Small intestine (tissue), 7 donors: ENCODE measurements around the gene DGKD. TPM values are rescaled to one million over a fixed set of nuclear protein-coding genes. Genes with fewer than 3 reads are reported as not detected.

ENCODE experiments used
- DNase-seq, 2 donors: peaks; one replicate each; pipeline versions ENCODE4 v3.0.0 to v3.0.0-alpha.2; 2013
- FAIRE-seq: peaks from 2 replicates; lab custom pipeline; 2012; peaks lifted over from hg19 to GRCh38; lab: Jason Lieb, UNC
- H3K27ac ChIP-seq, 3 donors: one replicate each; pipeline ENCODE4 v1.5.1; 2013; ENCODE audit warnings: low read length in 2 of 3, mild to moderate bottlenecking in 2 of 3, control low read depth in 1 of 3, inconsistent platforms in 1 of 3, low read depth in 1 of 3, moderate library complexity in 1 of 3
- H3K27me3 ChIP-seq, 3 donors: one replicate each; pipeline ENCODE4 v1.6.1; 2013; ENCODE audit warnings: low read length in 3 of 3, inconsistent platforms in 1 of 3; ENCODE audit not compliant: control insufficient read depth in 3 of 3, insufficient read depth in 3 of 3
- H3K36me3 ChIP-seq, 3 donors: one replicate each; pipeline ENCODE4 v1.6.1; 2013; ENCODE audit warnings: low read length in 3 of 3, inconsistent platforms in 1 of 3, low read depth in 1 of 3, mild to moderate bottlenecking in 1 of 3, moderate library complexity in 1 of 3; ENCODE audit not compliant: control insufficient read depth in 3 of 3, insufficient read depth in 2 of 3
- H3K4me1 ChIP-seq, 3 donors: one replicate each; pipeline ENCODE4 v1.6.1; 2013; ENCODE audit warnings: low read length in 2 of 3, inconsistent platforms in 1 of 3, low read depth in 1 of 3, mild to moderate bottlenecking in 1 of 3, moderate library complexity in 1 of 3; ENCODE audit not compliant: control insufficient read depth in 3 of 3, insufficient read depth in 2 of 3
- H3K4me3 ChIP-seq, 3 donors: one replicate each; pipeline ENCODE4 v1.5.1; 2013; ENCODE audit warnings: low read length in 3 of 3, control low read depth in 1 of 3, inconsistent platforms in 1 of 3, low read depth in 1 of 3, mild to moderate bottlenecking in 1 of 3, moderate library complexity in 1 of 3
- H3K9me3 ChIP-seq, 2 donors: one replicate each; pipeline ENCODE4 v1.6.1; 2013; ENCODE audit warnings: low read depth in 1 of 2, low read length in 1 of 2; ENCODE audit not compliant: control insufficient read depth in 2 of 2, insufficient read depth in 1 of 2
- WGBS, 3 donors: extraction: QIAGEN DNeasy Blood & Tissue Kit; methylation state at CpG; one replicate each; pipeline ENCODE4 v1.1.7; 2013; 5-methylcytosine and 5-hydroxymethylcytosine counted together
- polyA plus RNA-seq, 4 donors: library from polyadenylated mRNA; stranded (reverse) in 3 of 4; unstranded in 1 of 4; fragments of 200-250 nt in 3 of 4; fragments of 120-200 nt in 1 of 4; gene quantifications; one replicate each; pipeline versions ENCODE4 v1.2.1 to v1.2.3, GENCODE V29; 2013
- donor health status: healthy with polysubstance abuse.
- donor health status: control.
- donor health status: control.
- donor health status: Bipolar disorder and iron deficiency.
- donor health status: healthy.

The DGKD gene
- polyA plus RNA-seq, 4 donors = 17.7 to 54.3 (median 37.0) TPM

GRCh38 chr2:233430081-233430480 lies 75.8 kb downstream of the DGKD start:
- Histone ChIP-seq H3K9me3 (no peaks in the 10 kb centered on the region), H3K27me3 (no peaks in the 10 kb centered on the region), H3K27ac (no peak overlapping the region), H3K4me1 (no peaks in the 10 kb centered on the region), H3K4me3 (no peak overlapping the region), H3K36me3 (peaks cover 0 to 4% (median 0%) of the 10 kb centered on the region in 3 donors)
- FAIRE-seq (no peak), DNase-seq (no peak)
- WGBS, 3 donors = 55 to 76% (median 76%) methylated on average over 4 of the region's 4 CpGs

GRCh38 chr2:233430651-233431050 lies 76.4 kb downstream of the DGKD start:
- FAIRE-seq (no peak), DNase-seq (no peak)
- Histone ChIP-seq H3K4me1 (no peaks in the 10 kb centered on the region), H3K36me3 (peaks cover 0 to 10% (median 3%) of the 10 kb centered on the region in 3 donors), H3K9me3 (no peaks in the 10 kb centered on the region), H3K27ac (no peak overlapping the region), H3K4me3 (no peak overlapping the region), H3K27me3 (no peaks in the 10 kb centered on the region)
- 88 to 100% (median 94%) methylated on average over 1 of the region's 1 CpG for WGBS, 3 donors

- no peaks in the 10 kb centered on the region for H3K4me1 ChIP-seq
- DNase-seq = no peak
- no peaks in the 10 kb centered on the region for H3K9me3 ChIP-seq
- no peak overlapping the region for H3K27ac ChIP-seq
- H3K27me3 ChIP-seq = no peaks in the 10 kb centered on the region
- peaks cover 7 to 34% (median 16%) of the 10 kb centered on the region in 3 donors for H3K36me3 ChIP-seq
- H3K4me3 ChIP-seq = no peak overlapping the region
- no peak for FAIRE-seq
- WGBS, 3 donors = 94 to 100% (median 95%) methylated on average over 2 of the region's 2 CpGs
Measured at GRCh38 chr2:233433029-233433428, 78.7 kb downstream of the DGKD start.

- no peaks in the 10 kb centered on the region for H3K4me1 ChIP-seq
- no peak overlapping the region for H3K27ac ChIP-seq
- H3K4me3 ChIP-seq = no peak overlapping the region
- DNase-seq = no peak
- no peaks in the 10 kb centered on the region for H3K27me3 ChIP-seq
- FAIRE-seq = no peak
- WGBS, 3 donors = 82 to 86% (median 86%) methylated on average over 1 of the region's 1 CpG
- peaks cover 11 to 41% (median 17%) of the 10 kb centered on the region in 3 donors for H3K36me3 ChIP-seq
- H3K9me3 ChIP-seq = no peaks in the 10 kb centered on the region
Measured at GRCh38 chr2:233433794-233434193, 79.5 kb downstream of the DGKD start.

- no peak overlapping the region for H3K27ac ChIP-seq
- H3K36me3 ChIP-seq = peaks cover 18 to 46% (median 20%) of the 10 kb centered on the region in 3 donors
- H3K4me1 ChIP-seq = no peaks in the 10 kb centered on the region
Measured at GRCh38 chr2:233434666-233435330, 80.5 kb downstream of the DGKD start.

GRCh38 chr2:233435436-233436190 lies 81.3 kb downstream of the DGKD start:
- peaks cover 18 to 55% (median 20%) of the 10 kb centered on the region in 3 donors for H3K36me3 ChIP-seq
- H3K27me3 ChIP-seq = no peaks in the 10 kb centered on the region
- H3K4me1 ChIP-seq = no peaks in the 10 kb centered on the region
- no peak for DNase-seq
- H3K4me3 ChIP-seq = no peak overlapping the region
- FAIRE-seq = no peak
- H3K9me3 ChIP-seq = no peaks in the 10 kb centered on the region
- 93 to 96% (median 95%) methylated on average over 18 of the region's 18 CpGs for WGBS, 3 donors
- no peak overlapping the region for H3K27ac ChIP-seq

More at GRCh38 chr2:233434666-233435330, 80.5 kb downstream of the DGKD start:
- 85 to 93% (median 91%) methylated on average over 18 of the region's 18 CpGs for WGBS, 3 donors
- H3K9me3 ChIP-seq = no peaks in the 10 kb centered on the region
- DNase-seq (no peak), FAIRE-seq (no peak)
- H3K4me3 ChIP-seq = no peak overlapping the region
- no peaks in the 10 kb centered on the region for H3K27me3 ChIP-seq

GRCh38 chr2:233436191-233436581 lies 81.9 kb downstream of the DGKD start:
- FAIRE-seq = no peak
- H3K4me1 ChIP-seq = no peaks in the 10 kb centered on the region
- no peaks in the 10 kb centered on the region for H3K9me3 ChIP-seq
- no peak for DNase-seq
- peaks cover 18 to 57% (median 20%) of the 10 kb centered on the region in 3 donors for H3K36me3 ChIP-seq
- no peak overlapping the region for H3K27ac ChIP-seq
- no peaks in the 10 kb centered on the region for H3K27me3 ChIP-seq
- no peak overlapping the region for H3K4me3 ChIP-seq
- WGBS, 3 donors = 94 to 97% (median 94%) methylated on average over 15 of the region's 15 CpGs

- Histone ChIP-seq H3K27ac (no peak overlapping the region), H3K27me3 (no peaks in the 10 kb centered on the region), H3K36me3 (peaks cover 18 to 64% (median 20%) of the 10 kb centered on the region in 3 donors), H3K9me3 (no peaks in the 10 kb centered on the region), H3K4me1 (no peaks in the 10 kb centered on the region), H3K4me3 (no peak overlapping the region)
- FAIRE-seq (no peak), DNase-seq (no peak)
- 90 to 92% (median 91%) methylated on average over 17 of the region's 17 CpGs for WGBS, 3 donors
Measured at GRCh38 chr2:233436691-233437438, 82.6 kb downstream of the DGKD start.
